A549 treated with Mapracorat at 1 μM for 4 hours (cell line): Measurements from ENCODE around the gene GOLGA8B. TPM values are rescaled to one million over a fixed set of nuclear protein-coding genes. Genes with fewer than 3 reads are reported as not detected.

Experiments
- total RNA-seq: library from RNA; stranded (reverse); fragments of 200-300 nt; extraction: Qiagen RNA extraction; gene quantifications from 5 replicates; pipeline ENCODE4 v1.2.3, GENCODE V29; 2022

GOLGA8B gene
- 14.3 to 23.6 TPM (median 17.6 TPM) in 5 replicates for total RNA-seq

DNA sequence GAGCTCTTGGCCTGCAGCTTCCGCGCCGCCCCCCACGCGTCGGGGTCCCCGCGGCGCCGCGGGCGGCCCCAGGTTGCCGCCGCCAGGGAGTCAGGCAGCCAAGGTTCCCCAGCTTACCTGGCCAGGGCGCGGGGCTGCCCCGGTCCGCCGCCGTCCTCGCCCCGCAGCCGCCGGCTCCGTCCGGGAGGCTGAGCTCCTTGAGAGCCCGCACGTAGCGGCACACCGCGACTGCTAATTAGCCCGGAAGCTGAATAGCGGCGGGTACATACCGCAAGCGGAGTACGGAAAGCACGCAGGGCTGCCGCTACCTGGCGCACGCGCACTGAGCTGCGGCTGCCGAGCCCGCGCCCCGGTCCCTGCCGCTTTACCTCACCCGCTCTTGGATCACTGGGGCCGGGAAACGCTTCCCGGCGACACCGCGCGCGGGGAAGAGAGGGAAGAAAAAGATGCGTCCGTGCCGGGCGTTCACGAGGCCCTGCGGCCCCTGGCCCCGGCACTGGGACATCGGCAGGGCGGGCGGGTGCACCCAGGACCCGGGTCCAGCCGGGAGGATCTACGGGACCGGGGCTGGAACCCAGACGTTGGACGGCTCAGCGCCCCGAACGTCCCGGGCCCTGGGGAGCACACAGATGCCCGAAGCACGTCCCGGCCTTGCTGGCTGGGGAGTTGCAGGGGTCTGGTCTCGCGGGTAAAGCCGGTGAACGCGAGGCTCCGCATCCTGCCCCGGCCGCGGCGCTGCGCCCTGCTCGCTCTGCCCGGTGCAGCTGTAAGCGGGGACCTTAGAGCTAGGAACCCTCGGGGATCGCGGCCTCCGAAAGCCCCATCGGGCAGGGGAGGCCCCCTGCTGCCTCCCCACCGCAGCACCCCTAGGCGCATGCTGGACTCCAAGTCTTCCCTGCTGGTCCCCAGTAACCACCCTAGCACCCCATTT, at the start of gene GOLGA8B:
Gene GOLGA8B, minus strand, starts transcription at position 253 of the 931 bp plus-strand sequence. CDS start 47,739 bp downstream, outside the sequence.

Other genes starting within 250 kb of the GOLGA8B start
- 4.3 to 6.5 TPM (median 6.3 TPM) in 5 replicates for gene SLC12A6, start 245.9 kb downstream of the GOLGA8B start, total RNA-seq
- gene NOP10, start 240.5 kb downstream of the GOLGA8B start, total RNA-seq = 524 to 603 TPM (median 535 TPM) in 5 replicates
- gene NUTM1, start 240.3 kb downstream of the GOLGA8B start, total RNA-seq = not detected in 5 replicates
- 45.7 to 64.3 TPM (median 61.5 TPM) in 5 replicates for gene LPCAT4, start 216.5 kb downstream of the GOLGA8B start, total RNA-seq
- 4.2 to 11.6 TPM (median 8.9 TPM) in 5 replicates for gene GOLGA8A, start 145.8 kb downstream of the GOLGA8B start, total RNA-seq
- gene GJD2, start 171.3 kb upstream of the GOLGA8B start, total RNA-seq = not detected in 5 replicates
- gene ACTC1, start 211.9 kb upstream of the GOLGA8B start, total RNA-seq = 0.17 to 0.50 TPM (median 0.20 TPM) in 5 replicates